BLaER1 treated with 17β-estradiol and CSF1 and Interleukin-3, amounts not matched to agents 10 nM and 100 nM (cell line): Measurements from ENCODE around the gene CEP112.
A peak's percentile ranks its signal among the peaks of the same experiment; 100 is the strongest.

ENCODE experiments used
- H3K27ac ChIP-seq, 11 experiments: shearing (Covaris generic); formaldehyde crosslinking; 2 replicates each; pipeline ENCODE4 v1.8.1; 2022
- H3K27me3 ChIP-seq, 11 experiments: shearing (Covaris generic); formaldehyde crosslinking; 2 replicates each; pipeline ENCODE4 v1.8.1; 2022
- H3K36me3 ChIP-seq, 11 experiments: shearing (Covaris generic); formaldehyde crosslinking; 2 replicates each; pipeline ENCODE4 v1.8.1; 2022
- H3K4me1 ChIP-seq, 10 experiments: shearing (Covaris generic); formaldehyde crosslinking; 2 replicates each; pipeline ENCODE4 v1.8.1; 2022
- H3K4me2 ChIP-seq, 11 experiments: shearing (Covaris generic); formaldehyde crosslinking; 2 replicates each; pipeline ENCODE4 v1.8.1; 2022
- H3K4me3 ChIP-seq, 10 experiments: shearing (Covaris generic); formaldehyde crosslinking; 2 replicates each; pipeline ENCODE4 v1.8.1; 2022
- H3K9ac ChIP-seq, 11 experiments: shearing (Covaris generic); formaldehyde crosslinking; 2 replicates each; pipeline ENCODE4 v1.8.1; 2022
- H3K9me3 ChIP-seq, 11 experiments: shearing (Covaris generic); formaldehyde crosslinking; replicated peaks in 1 of 11; 2 replicates each; pipeline ENCODE4 v1.8.1; 2022
- H4K20me1 ChIP-seq, 11 experiments: shearing (Covaris generic); formaldehyde crosslinking; 2 replicates each; pipeline ENCODE4 v1.8.1; 2022
- Cebpa-rat ChIP-seq, 11 experiments: shearing (Covaris generic); IDR thresholded peaks; 2 replicates each; pipeline ENCODE4 v1.8.1; 2022

The CEP112 gene

GRCh38 chr17:65638221-65638975, 553.5 kb downstream of the CEP112 start:
- Histone ChIP-seq H3K27ac (no peak overlapping the region), H3K27me3 (no peaks in the 10 kb centered on the region), H3K4me3 (no peak overlapping the region), H3K4me1 (no peaks in the 10 kb centered on the region), H3K9me3 (peaks cover 12 to 20% (median 18%) of the 10 kb centered on the region in 11 experiments; a peak in 21 of 22 replicates), H3K36me3 (no peaks in the 10 kb centered on the region; a peak in 1 of 22 replicates), H3K4me2 (no peak overlapping the region), H4K20me1 (no peaks in the 10 kb centered on the region), H3K9ac (no peak overlapping the region)
- TF ChIP-seq Cebpa-rat (IDR thresholded peaks at IDR 0.05) = no peak

DNA sequence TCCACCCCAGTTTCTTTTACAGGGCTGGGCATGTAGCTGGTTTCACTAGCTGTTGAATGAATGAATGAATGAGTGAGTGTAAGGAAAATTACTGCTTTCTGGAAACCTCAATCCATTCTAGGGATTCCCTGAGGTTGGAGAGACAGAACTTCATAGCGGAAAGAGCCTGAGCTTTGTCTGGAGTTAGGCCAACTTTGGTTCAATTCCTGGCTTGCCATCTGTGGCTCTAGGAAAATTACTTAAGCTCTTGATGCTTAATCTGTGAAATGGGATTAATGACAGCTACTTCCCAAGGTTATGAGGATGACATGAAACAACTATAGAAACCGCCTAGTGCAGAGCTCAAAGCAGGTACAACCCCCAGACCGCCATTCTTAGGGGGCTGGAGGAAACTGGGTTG, 554.1 kb downstream of the CEP112 start:
- Histone ChIP-seq H3K4me1 (no peaks in the 10 kb centered on the region), H4K20me1 (no peaks in the 10 kb centered on the region), H3K9me3 (peaks cover 9 to 15% (median 12%) of the 10 kb centered on the region in 11 experiments; a peak in 20 of 22 replicates), H3K27me3 (no peaks in the 10 kb centered on the region), H3K4me2 (no peak overlapping the region), H3K36me3 (no peaks in the 10 kb centered on the region; a peak in 1 of 22 replicates), H3K9ac (no peak overlapping the region), H3K27ac (no peak overlapping the region), H3K4me3 (no peak overlapping the region)
- TF ChIP-seq Cebpa-rat (IDR thresholded peaks at IDR 0.05) = no peak

GRCh38 chr17:65634533-65634932, 557.4 kb downstream of the CEP112 start:
- Histone ChIP-seq H3K9me3 (peaks cover 0 to 8% (median 0%) of the 10 kb centered on the region in 11 experiments; a peak in 1 of 22 replicates), H3K27me3 (no peaks in the 10 kb centered on the region), H3K4me3 (no peak overlapping the region), H3K4me2 (no peak overlapping the region), H3K4me1 (no peaks in the 10 kb centered on the region), H3K9ac (no peak overlapping the region), H3K36me3 (no peaks in the 10 kb centered on the region), H4K20me1 (no peaks in the 10 kb centered on the region; a peak in 1 of 22 replicates), H3K27ac (no peak overlapping the region)
- TF ChIP-seq Cebpa-rat (IDR thresholded peaks at IDR 0.05) = no peak

DNA sequence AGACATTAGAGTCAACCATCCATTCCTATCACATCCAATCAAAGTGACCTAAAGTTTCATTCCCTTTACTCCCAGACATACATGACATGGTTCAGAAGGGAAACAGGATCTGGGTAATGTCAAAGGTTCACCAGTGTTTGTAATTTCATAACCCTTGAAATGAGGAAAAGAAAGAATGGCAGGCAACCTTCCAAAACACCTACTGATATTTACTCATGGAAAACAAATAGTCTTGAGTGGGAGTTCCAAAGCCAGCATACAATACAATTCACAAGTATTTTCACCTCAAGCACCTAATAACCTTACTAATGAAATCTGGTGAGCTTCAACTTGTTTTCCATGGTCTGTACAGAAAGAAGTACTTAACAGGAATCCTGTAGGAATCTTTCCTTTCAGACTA, 557.9 kb downstream of the CEP112 start:
- peaks cover 0 to 8% (median 0%) of the 10 kb centered on the region in 11 experiments; a peak in 1 of 22 replicates for H3K9me3 ChIP-seq
- H3K9ac ChIP-seq = no peak overlapping the region
- H3K27me3 ChIP-seq = no peaks in the 10 kb centered on the region
- H3K4me2 ChIP-seq = no peak overlapping the region
- H3K36me3 ChIP-seq = no peaks in the 10 kb centered on the region
- no peak overlapping the region for H3K27ac ChIP-seq
- TF ChIP-seq Cebpa-rat (IDR thresholded peaks at IDR 0.05) = no peak
- no peaks in the 10 kb centered on the region; a peak in 1 of 22 replicates for H4K20me1 ChIP-seq
- H3K4me3 ChIP-seq = no peak overlapping the region
- 0 out of 20 replicates have a peak, but pooled peaks cover 0 to 2% (median 0%) of the 10 kb centered on the region in 10 experiments for H3K4me1 ChIP-seq

DNA sequence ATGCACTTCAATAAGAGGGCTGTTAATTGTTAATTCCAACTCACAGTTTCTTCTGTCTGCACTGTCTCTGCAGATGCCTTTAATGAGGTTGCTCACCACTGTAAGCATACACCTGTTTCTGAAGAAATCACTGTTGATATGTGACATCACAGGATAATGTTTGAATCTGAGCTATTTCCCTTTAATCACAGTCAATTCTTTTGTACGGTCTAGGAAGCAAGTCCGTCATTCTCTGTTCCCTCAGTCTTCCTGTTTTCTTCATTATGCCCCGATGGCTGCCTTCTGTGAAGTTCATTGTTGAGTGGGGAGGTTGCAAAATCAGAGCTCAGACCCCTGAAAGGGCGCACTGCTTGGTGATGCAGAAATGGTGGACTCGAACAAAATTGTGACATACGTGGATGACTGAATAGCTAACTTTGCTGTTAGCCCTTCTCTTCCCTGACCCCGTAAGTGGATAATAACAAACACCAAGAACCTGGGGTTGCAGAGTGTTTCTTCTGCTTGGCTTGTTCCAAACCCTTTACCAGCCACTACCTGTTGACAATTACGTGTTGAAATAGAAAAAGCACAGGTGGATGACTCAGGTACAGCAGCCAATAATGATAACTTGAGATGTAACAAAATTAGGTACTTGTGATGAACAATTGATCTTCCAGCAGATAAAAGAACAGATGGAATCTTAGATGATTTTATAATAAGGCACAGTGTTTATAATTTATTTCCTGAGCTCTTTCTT, 558.6 kb downstream of the CEP112 start:
- Histone ChIP-seq H3K9ac (no peak overlapping the region), H3K4me2 (no peak overlapping the region), H3K4me3 (no peak overlapping the region), H3K27ac (no peak overlapping the region), H3K36me3 (no peaks in the 10 kb centered on the region), H3K9me3 (peaks cover 0 to 8% (median 0%) of the 10 kb centered on the region in 11 experiments; a peak in 1 of 22 replicates), H3K4me1 (peaks cover 0 to 9% (median 2%) of the 10 kb centered on the region in 10 experiments; a peak in 3 of 20 replicates), H3K27me3 (no peaks in the 10 kb centered on the region), H4K20me1 (no peaks in the 10 kb centered on the region; a peak in 1 of 22 replicates)
- TF ChIP-seq Cebpa-rat (IDR thresholded peaks at IDR 0.05) = no peak

GRCh38 chr17:65630502-65630901, 561.4 kb downstream of the CEP112 start:
- H3K9me3 ChIP-seq = peaks cover 0 to 8% (median 0%) of the 10 kb centered on the region in 11 experiments; a peak in 1 of 22 replicates
- no peak overlapping the region for H3K27ac ChIP-seq
- H3K9ac ChIP-seq = no peak overlapping the region
- no peaks in the 10 kb centered on the region for H3K36me3 ChIP-seq
- no peak for TF ChIP-seq Cebpa-rat (IDR thresholded peaks at IDR 0.05)
- H3K4me2 ChIP-seq = no peak overlapping the region
- no peak overlapping the region for H3K4me3 ChIP-seq
- no peaks in the 10 kb centered on the region for H3K27me3 ChIP-seq
- H3K4me1 ChIP-seq = peaks cover 0 to 10% (median 3%) of the 10 kb centered on the region in 10 experiments; a peak in 3 of 20 replicates
- H4K20me1 ChIP-seq = no peaks in the 10 kb centered on the region; a peak in 1 of 22 replicates

DNA sequence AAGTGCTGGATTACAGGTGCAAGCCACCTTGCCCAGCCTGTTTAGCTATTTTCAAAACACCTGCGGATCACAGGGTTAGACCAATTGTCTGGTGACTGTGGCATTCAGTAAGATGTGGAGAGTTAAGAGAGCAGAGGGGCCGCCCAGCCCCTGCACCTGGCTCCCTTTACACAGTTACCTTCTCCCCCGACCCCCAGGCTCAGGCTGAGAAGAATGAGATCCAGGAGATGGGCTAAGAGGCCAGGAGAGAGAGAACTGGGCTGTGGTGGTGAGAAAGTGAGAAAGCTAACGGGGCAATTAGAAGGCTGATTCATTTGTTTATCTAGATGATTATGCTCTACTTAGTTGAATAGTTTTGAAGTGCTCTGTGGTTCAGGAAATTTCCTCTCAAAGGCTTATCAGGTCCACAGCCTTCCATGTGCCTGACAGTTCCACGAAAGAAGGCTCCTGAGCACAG, 562.7 kb downstream of the CEP112 start:
- Histone ChIP-seq H3K27me3 (no peaks in the 10 kb centered on the region), H3K9me3 (peaks cover 0 to 8% (median 0%) of the 10 kb centered on the region in 11 experiments; a peak in 1 of 22 replicates), H3K36me3 (no peaks in the 10 kb centered on the region), H3K4me1 (peaks cover 0 to 10% (median 3%) of the 10 kb centered on the region in 10 experiments; a peak in 3 of 20 replicates), H4K20me1 (no peaks in the 10 kb centered on the region; a peak in 1 of 22 replicates), H3K4me3 (no peak overlapping the region), H3K9ac (no peak overlapping the region), H3K27ac (no peak overlapping the region), H3K4me2 (0 out of 22 replicates have a peak overlapping the region, but pooled peaks of 1 of the 11 experiments have one; percentile 6)
- no peak for TF ChIP-seq Cebpa-rat (IDR thresholded peaks at IDR 0.05)

DNA sequence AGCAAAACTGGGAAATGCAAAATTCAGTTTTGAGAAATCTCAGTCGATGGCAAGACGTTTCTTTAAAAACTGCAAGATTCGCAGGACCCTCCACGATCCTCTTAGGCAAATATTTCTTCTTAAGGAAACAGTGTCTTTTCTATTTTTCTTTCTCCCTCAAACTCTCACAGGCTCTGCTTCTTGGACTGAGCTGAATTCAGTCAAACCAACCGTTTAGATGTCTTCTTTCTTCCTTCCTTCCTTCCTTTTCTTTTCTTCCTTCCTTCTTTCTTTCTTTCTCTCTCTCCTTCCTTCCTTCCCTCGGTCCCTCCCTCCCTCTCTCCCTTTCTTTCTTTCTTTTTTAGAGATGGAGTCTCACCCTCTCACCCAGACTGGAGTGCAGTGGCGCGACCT, 563.3 kb downstream of the CEP112 start:
- no peak for TF ChIP-seq Cebpa-rat (IDR thresholded peaks at IDR 0.05)
- Histone ChIP-seq H3K9me3 (peaks cover 0 to 8% (median 0%) of the 10 kb centered on the region in 11 experiments; a peak in 1 of 22 replicates), H3K36me3 (no peaks in the 10 kb centered on the region), H4K20me1 (no peaks in the 10 kb centered on the region; a peak in 1 of 22 replicates), H3K27me3 (no peaks in the 10 kb centered on the region), H3K4me3 (no peak overlapping the region), H3K4me1 (peaks cover 0 to 10% (median 3%) of the 10 kb centered on the region in 10 experiments; a peak in 3 of 20 replicates), H3K27ac (no peak overlapping the region), H3K4me2 (peak overlapping the region in 4 of 11 experiments; percentile 6 to 35 (median 12); a peak in 5 of 22 replicates), H3K9ac (no peak overlapping the region)
